Right lobe of liver (tissue), 6 donors: ENCODE measurements around the gene WDR20. TPM values are rescaled to one million over a fixed set of nuclear protein-coding genes. Genes with fewer than 3 reads are reported as not detected.

Experiments used
- ATAC-seq, 4 donors: fragments of 200-7000 bp; cut with Tn5 transposase; one replicate each; pipeline ENCODE4 v1.9.1; 2020; ENCODE audit warnings: mild to moderate bottlenecking in 4 of 4, moderate library complexity in 4 of 4
- DNase-seq, 3 donors: peaks; one replicate each; pipeline ENCODE4 v3.0.0-alpha.2; 2020
- H3K27ac ChIP-seq, 3 donors: fragments of 200-600 bp; one replicate each; pipeline ENCODE4 v1.8.0; 2022
- H3K27me3 ChIP-seq, 2 donors: fragments of 200-600 bp; one replicate each; pipeline ENCODE4 v1.8.0; 2022
- H3K36me3 ChIP-seq, 4 donors: fragments of 200-600 bp; sonication (generic) in 1 of 4; one replicate each; pipeline versions ENCODE4 v1.5.1 to v1.8.0; 2017 to 2022; ENCODE audit warnings: control low read depth in 1 of 4
- H3K4me1 ChIP-seq, 4 donors: fragments of 200-600 bp; sonication (generic) in 1 of 4; one replicate each; pipeline versions ENCODE4 v1.5.1 to v1.8.0; 2017 to 2022; ENCODE audit warnings: control low read depth in 1 of 4
- H3K4me3 ChIP-seq, 3 donors: fragments of 200-600 bp; one replicate each; pipeline ENCODE4 v1.8.0; 2022
- H3K9me3 ChIP-seq, 4 donors: fragments of 200-600 bp; sonication (generic) in 1 of 4; one replicate each; pipeline versions ENCODE4 v1.5.1 to v1.8.0; 2017 to 2022; ENCODE audit warnings: control low read depth in 1 of 4
- CTCF ChIP-seq, 4 donors: fragments of 200-600 bp in 3 of 4; fragments of 450-650 bp in 1 of 4; IDR thresholded peaks; one replicate each; pipeline versions ENCODE4 v1.5.1 to v1.8.0; 2016 to 2022; ENCODE audit warnings: antibody characterized with exemption in 4 of 4, mild to moderate bottlenecking in 2 of 4
- POLR2A ChIP-seq: fragments of 450-650 bp; IDR thresholded peaks from one replicate; pipeline ENCODE4 v1.6.1; 2017; ENCODE audit warnings: antibody characterized with exemption, mild to moderate bottlenecking
- WGBS: methylation state at CpG from one replicate; pipeline ENCODE4 v1.1.6; 2018; ENCODE audit warnings: low coverage, low lambda C conversion rate; ENCODE audit not compliant: insufficient coverage; ENCODE audit errors: missing lambda C conversion rate; 5-methylcytosine and 5-hydroxymethylcytosine counted together
- intact Hi-C, 2 donors: fragments of 100-400 bp; cut with DNase I; formaldehyde crosslinking; loops; one replicate each; pipeline versions ENCODE4 v1.11.2 to v1.14.1; 2022
- total RNA-seq, 6 experiments: library from RNA; depleted of rRNA in 2 of 6; stranded (reverse); fragments of >200 nt in 2 of 6; fragmentation: NEBNext Ultra II Directional in 3 of 6; extraction: Animal tissue kit (Norgen Biotek cat#: 25700) in 3 of 6; gene quantifications; one replicate each; pipeline versions ENCODE4 v1.1.0 to v1.2.4, GENCODE V29; 2016 to 2023
- donor health status: DM: no; HTN: yes; CAD: no.
- donor health status: DM: no; HTN: no; CAD: no.
- donor health status: DM: no; HTN: no; CAD: no.
- donor health status: DM: no; HTN: yes; CAD: no.
- donor health status: DM: no; HTN: yes; CAD: no.

WDR20 gene
- total RNA-seq, 6 experiments from 2014 or later, result 6.3 to 14.7 (median 12.4) TPM

GRCh38 chr14:102197317-102197853, 57.7 kb downstream of the WDR20 start:
- H3K36me3 ChIP-seq, result peaks cover 0 to 9% (median 0%) of the 10 kb centered on the region in 4 donors
- 89% methylated on average over 5 of the region's 5 CpGs for WGBS
- TF ChIP-seq POLR2A, result no peak
- no peaks in the 10 kb centered on the region for H3K27me3 ChIP-seq
- peaks cover 0 to 6% (median 0%) of the 10 kb centered on the region in 4 donors for H3K4me1 ChIP-seq
- H3K4me3 ChIP-seq, result no peak overlapping the region
- ATAC-seq (no peak), DNase-seq (no peak)
- intact Hi-C loops, result no loop called here
- H3K27ac ChIP-seq, result no peak overlapping the region
- H3K9me3 ChIP-seq, result no peaks in the 10 kb centered on the region

- WGBS, result 70% methylated on average over 8 of the region's 9 CpGs
- intact Hi-C loops, result no loop called here
- Histone ChIP-seq H3K4me1 (peaks cover 0 to 6% (median 0%) of the 10 kb centered on the region in 4 donors), H3K9me3 (no peaks in the 10 kb centered on the region), H3K36me3 (peaks cover 0 to 16% (median 0%) of the 10 kb centered on the region in 4 donors), H3K27me3 (no peaks in the 10 kb centered on the region), H3K4me3 (no peak overlapping the region), H3K27ac (no peak overlapping the region)
- ATAC-seq (no peak), DNase-seq (no peak)
- TF ChIP-seq CTCF (IDR thresholded peaks at IDR 0.05) (no peak), POLR2A (no peak)
Observed at GRCh38 chr14:102200690-102201352, 61.1 kb downstream of the WDR20 start.

GRCh38 chr14:102201353-102201738, 61.6 kb downstream of the WDR20 start:
- H3K4me1 ChIP-seq, result peaks cover 0 to 6% (median 0%) of the 10 kb centered on the region in 4 donors
- intact Hi-C loops, result no loop called here
- ATAC-seq (no peak), DNase-seq (no peak)
- no peak overlapping the region for H3K4me3 ChIP-seq
- no peaks in the 10 kb centered on the region for H3K27me3 ChIP-seq
- H3K27ac ChIP-seq, result no peak overlapping the region
- no peaks in the 10 kb centered on the region for H3K9me3 ChIP-seq
- no peak for TF ChIP-seq POLR2A
- no peak for TF ChIP-seq CTCF (IDR thresholded peaks at IDR 0.05)
- WGBS, result 67% methylated on average over 6 of the region's 9 CpGs
- H3K36me3 ChIP-seq, result peaks cover 0 to 16% (median 0%) of the 10 kb centered on the region in 4 donors

GRCh38 chr14:102201776-102202175, 62.1 kb downstream of the WDR20 start:
- WGBS, result 83% methylated on average over 2 of the region's 4 CpGs
- H3K27ac ChIP-seq, result no peak overlapping the region
- no peaks in the 10 kb centered on the region for H3K27me3 ChIP-seq
- peaks cover 0 to 3% (median 0%) of the 10 kb centered on the region in 4 donors for H3K4me1 ChIP-seq
- peaks cover 0 to 16% (median 0%) of the 10 kb centered on the region in 4 donors for H3K36me3 ChIP-seq
- H3K4me3 ChIP-seq, result no peak overlapping the region
- no peaks in the 10 kb centered on the region for H3K9me3 ChIP-seq
- TF ChIP-seq CTCF (IDR thresholded peaks at IDR 0.05), result no peak
- TF ChIP-seq POLR2A, result no peak
- intact Hi-C loops, result no loop called here
- DNase-seq, result no peak
- ATAC-seq, result peak in 1 of 4 donors; percentile 34

- Histone ChIP-seq H3K27ac (no peak overlapping the region), H3K4me3 (no peak overlapping the region), H3K27me3 (no peaks in the 10 kb centered on the region), H3K4me1 (no peaks in the 10 kb centered on the region), H3K9me3 (no peaks in the 10 kb centered on the region), H3K36me3 (peaks cover 0 to 16% (median 0%) of the 10 kb centered on the region in 4 donors)
- intact Hi-C loops, result no loop called here
- DNase-seq (no peak), ATAC-seq (no peak)
- 89% methylated on average over 3 of the region's 3 CpGs for WGBS
- TF ChIP-seq POLR2A, result no peak
- TF ChIP-seq CTCF (IDR thresholded peaks at IDR 0.05), result no peak
Observed at GRCh38 chr14:102202944-102203343, 63.2 kb downstream of the WDR20 start.
